Breast epithelium (tissue), 4 donors: ENCODE data around the gene TNFRSF18. TPM values are rescaled to one million over a fixed set of nuclear protein-coding genes. Genes with fewer than 3 reads are reported as not detected.
"Not testable (repeated sequence)": the region's sequence is repeated elsewhere in the genome, so short reads cannot be mapped to it uniquely, and the experiment has no call there.

Experiments
- DNase-seq, 2 donors: peaks; one replicate each; pipeline ENCODE4 v3.0.0-alpha.2; 2019; ENCODE audit warnings: low spot score in 2 of 2
- H3K27ac ChIP-seq, 2 donors: fragments of 200-600 bp; sonication (generic) in 1 of 2; one replicate each; pipeline ENCODE4 v1.5.1; 2016 to 2019; ENCODE audit warnings: mild to moderate bottlenecking in 1 of 2
- H3K27me3 ChIP-seq, 2 donors: fragments of 200-600 bp; sonication (generic) in 1 of 2; one replicate each; pipeline versions ENCODE4 v1.5.1 to v1.6.0; 2017 to 2019; ENCODE audit warnings: control low read depth in 1 of 2, mild to moderate bottlenecking in 1 of 2
- H3K36me3 ChIP-seq: fragments of 200-600 bp; one replicate; pipeline ENCODE4 v1.5.1; 2019
- H3K4me1 ChIP-seq, 2 donors: fragments of 200-600 bp; sonication (generic); one replicate each; pipeline ENCODE4 v1.5.1; 2016 to 2019; ENCODE audit warnings: control low read depth in 1 of 2
- H3K4me3 ChIP-seq, 3 donors: fragments of 200-600 bp; sonication (generic); 1 replicate in 2 of 3; 2 replicates in 1 of 3; pipeline ENCODE4 v1.5.1; 2016 to 2019; ENCODE audit warnings: mild to moderate bottlenecking in 3 of 3, moderate library complexity in 2 of 3
- H3K9me3 ChIP-seq, 2 donors: fragments of 200-600 bp; sonication (generic) in 1 of 2; one replicate each; pipeline ENCODE4 v1.5.1; 2016 to 2019; ENCODE audit warnings: control low read depth in 1 of 2
- CTCF ChIP-seq, 3 donors: fragments of 450-650 bp; IDR thresholded peaks; one replicate each; pipeline ENCODE4 v1.5.1; 2016 to 2017; ENCODE audit warnings: antibody characterized with exemption in 3 of 3, mild to moderate bottlenecking in 3 of 3, moderate library complexity in 3 of 3
- POLR2A ChIP-seq: fragments of 450-650 bp; IDR thresholded peaks from one replicate; pipeline ENCODE4 v1.6.1; 2016; ENCODE audit warnings: antibody characterized with exemption, mild to moderate bottlenecking, moderate library complexity
- POLR2AphosphoS5 ChIP-seq, 3 donors: sonication (generic); formaldehyde crosslinking; IDR thresholded peaks; one replicate each; pipeline ENCODE4 v1.6.1; 2017; ENCODE audit warnings: antibody characterized with exemption in 3 of 3
- intact Hi-C: fragments of 100-400 bp; cut with DNase I; formaldehyde crosslinking; loops from one replicate; pipeline ENCODE4 v1.15.1; 2023; ENCODE audit warnings: low total_unique reads
- total RNA-seq, 3 donors: library from RNA; depleted of rRNA; stranded (reverse); fragments of >200 nt; gene quantifications; one replicate each; pipeline ENCODE4 v1.1.0, GENCODE V29; 2016

Gene TNFRSF18
- total RNA-seq, 3 donors from 2014 or later, result 1.9 to 5.9 TPM; not detected in 1

GRCh38 chr1:1179346-1179982 is 26.9 kb downstream of the TNFRSF18 start:
- TF ChIP-seq CTCF (IDR thresholded peaks at IDR 0.05) (no peak), POLR2A (no peak), POLR2AphosphoS5 (IDR thresholded peaks at IDR 0.05) (no peak)
- DNase-seq, result no peak
- no peaks in the 10 kb centered on the region for H3K4me1 ChIP-seq
- H3K36me3 ChIP-seq, result no peaks in the 10 kb centered on the region
- H3K27ac ChIP-seq, result no peak overlapping the region
- H3K27me3 ChIP-seq, result no peaks in the 10 kb centered on the region
- H3K9me3 ChIP-seq, result no peaks in the 10 kb centered on the region
- no peak overlapping the region for H3K4me3 ChIP-seq
- intact Hi-C loops, result no loop called here

GRCh38 chr1:1178794-1179331 is 27.5 kb downstream of the TNFRSF18 start:
- Histone ChIP-seq H3K9me3 (no peaks in the 10 kb centered on the region), H3K27ac (no peak overlapping the region), H3K27me3 (peaks cover 0 to under 1% of the 10 kb centered on the region in 2 donors), H3K4me1 (no peaks in the 10 kb centered on the region), H3K36me3 (no peaks in the 10 kb centered on the region), H3K4me3 (no peak overlapping the region)
- TF ChIP-seq POLR2A (no peak), POLR2AphosphoS5 (IDR thresholded peaks at IDR 0.05) (no peak), CTCF (IDR thresholded peaks at IDR 0.05) (no peak)
- no peak for DNase-seq
- intact Hi-C loops, result no loop called here

- intact Hi-C loops, result no loop called here
- H3K9me3 ChIP-seq, result no peaks in the 10 kb centered on the region
- no peak for TF ChIP-seq POLR2A
- no peak for TF ChIP-seq CTCF (IDR thresholded peaks at IDR 0.05)
- no peak for TF ChIP-seq POLR2AphosphoS5 (IDR thresholded peaks at IDR 0.05)
- no peak overlapping the region for H3K27ac ChIP-seq
- no peaks in the 10 kb centered on the region for H3K36me3 ChIP-seq
- peaks cover 4% of the 10 kb centered on the region in 2 donors for H3K27me3 ChIP-seq
- no peaks in the 10 kb centered on the region for H3K4me1 ChIP-seq
- H3K4me3 ChIP-seq, result no peak overlapping the region
- no peak for DNase-seq
Observed at GRCh38 chr1:1177452-1178206, 28.8 kb downstream of the TNFRSF18 start.

GRCh38 chr1:1176931-1177330 is 29.5 kb downstream of the TNFRSF18 start:
- no peak for DNase-seq
- Histone ChIP-seq H3K27ac (no peak overlapping the region), H3K36me3 (no peaks in the 10 kb centered on the region), H3K27me3 (peaks cover 4% of the 10 kb centered on the region in 2 donors), H3K4me1 (no peaks in the 10 kb centered on the region), H3K9me3 (no peaks in the 10 kb centered on the region), H3K4me3 (no peak overlapping the region)
- TF ChIP-seq POLR2AphosphoS5 (IDR thresholded peaks at IDR 0.05) (no peak), POLR2A (no peak), CTCF (IDR thresholded peaks at IDR 0.05) (no peak)
- intact Hi-C loops, result no loop called here

- H3K27ac ChIP-seq, H3K27me3 ChIP-seq, H3K4me3 ChIP-seq, H3K36me3 ChIP-seq, H3K4me1 ChIP-seq, intact Hi-C loops, H3K9me3 ChIP-seq, DNase-seq: not testable (repeated sequence)
Observed at GRCh38 chr1:1176063-1176761, 30.2 kb downstream of the TNFRSF18 start.
